H1 (cell line): ENCODE results near the gene LOXHD1. TPM values are rescaled to one million over a fixed set of nuclear protein-coding genes. Genes with fewer than 3 reads are reported as not detected.

Source experiments
- CTCF ChIA-PET: fragments of 300-600 bp; sonication (Branson Sonifier 250); formaldehyde crosslinking; loops from one replicate; lab custom pipeline; 2021; ENCODE audit not compliant: partially characterized antibody; lab: Charles Lee
- POLR2A ChIA-PET: fragments of 300-600 bp; sonication (Branson Sonifier 250); formaldehyde crosslinking; loops from one replicate; lab custom pipeline; 2021; ENCODE audit warnings: inconsistent platforms; ENCODE audit not compliant: partially characterized antibody; lab: Charles Lee
- DNase-seq, 2 experiments: peaks; one replicate each; pipeline versions ENCODE4 v3.0.0 to v3.0.0-alpha.2; 2010 to 2022; ENCODE audit warnings: low spot score in 2 of 2, low read depth in 1 of 2, mixed read lengths in 1 of 2
- FAIRE-seq: peaks from 2 replicates; lab custom pipeline; 2011; peaks lifted over from hg19 to GRCh38; lab: Jason Lieb, UNC
- H2AFZ ChIP-seq: 2 replicates; pipeline ENCODE4 v1.8.1; 2012; ENCODE audit warnings: low read length, inconsistent platforms
- H2AK5ac ChIP-seq: 2 replicates; pipeline ENCODE4 v1.6.1; 2013; ENCODE audit warnings: low read depth, low read length
- H2BK120ac ChIP-seq: replicated peaks from 2 replicates; pipeline ENCODE3; 2013; ENCODE audit warnings: low read depth, low read length, inconsistent platforms
- H2BK12ac ChIP-seq: 2 replicates; pipeline ENCODE4 v1.6.1; 2013; ENCODE audit warnings: low read depth, low read length
- H2BK15ac ChIP-seq: 2 replicates; pipeline ENCODE4 v1.6.1; 2013; ENCODE audit warnings: low read length
- H2BK20ac ChIP-seq: 2 replicates; pipeline ENCODE4 v1.6.1; 2013; ENCODE audit warnings: low read length
- H2BK5ac ChIP-seq: 2 replicates; pipeline ENCODE4 v1.6.1; 2013; ENCODE audit warnings: low read depth, low read length
- H3K14ac ChIP-seq: 2 replicates; pipeline ENCODE4 v1.6.1; 2013; ENCODE audit warnings: inconsistent platforms; ENCODE audit not compliant: insufficient read length
- H3K18ac ChIP-seq: 2 replicates; pipeline ENCODE4 v1.6.1; 2013; ENCODE audit warnings: low read length; ENCODE audit errors: extremely low read depth
- H3K23ac ChIP-seq: 2 replicates; pipeline ENCODE4 v1.6.1; 2013; ENCODE audit warnings: inconsistent platforms; ENCODE audit not compliant: insufficient read length
- H3K23me2 ChIP-seq: 2 replicates; pipeline ENCODE4 v1.6.1; 2013; ENCODE audit warnings: low read depth, low read length
- H3K27ac ChIP-seq: 2 replicates; pipeline ENCODE4 v1.6.1; 2011; ENCODE audit warnings: low read depth, low read length, inconsistent platforms
- H3K27me3 ChIP-seq, 4 experiments: replicated peaks in 1 of 4; 1 replicate in 1 of 4; 2 replicates in 3 of 4; pipeline versions ENCODE4 v1.6.1 to v1.8.1; 2011 to 2013; ENCODE audit warnings: low read length in 3 of 4, mild to moderate bottlenecking in 3 of 4, inconsistent platforms in 2 of 4, mixed read lengths in 2 of 4, moderate library complexity in 1 of 4; ENCODE audit not compliant: control insufficient read depth in 3 of 4, insufficient read depth in 3 of 4; ENCODE audit errors: extremely low read depth in 1 of 4
- H3K36me3 ChIP-seq, 4 experiments: 2 replicates each; pipeline versions ENCODE4 v1.6.1 to v1.8.1; 2011 to 2013; ENCODE audit warnings: mild to moderate bottlenecking in 4 of 4, low read length in 3 of 4, moderate library complexity in 2 of 4, control low read depth in 1 of 4, inconsistent platforms in 1 of 4; ENCODE audit not compliant: insufficient read depth in 4 of 4, control insufficient read depth in 2 of 4
- H3K4ac ChIP-seq: replicated peaks from 2 replicates; pipeline ENCODE3; 2013; ENCODE audit warnings: low read length, low read depth, mixed read lengths, inconsistent platforms; ENCODE audit not compliant: insufficient read length
- H3K4me1 ChIP-seq, 4 experiments: replicated peaks in 1 of 4; 1 replicate in 1 of 4; 2 replicates in 3 of 4; pipeline versions ENCODE4 v1.6.1 to v1.8.1; 2011 to 2013; ENCODE audit warnings: low read length in 3 of 4, inconsistent platforms in 2 of 4, mixed read lengths in 1 of 4; ENCODE audit not compliant: insufficient read depth in 4 of 4, control insufficient read depth in 3 of 4
- H3K4me2 ChIP-seq, 2 experiments: 2 replicates each; pipeline versions ENCODE4 v1.6.1 to v1.8.1; 2011 to 2013; ENCODE audit warnings: low read depth in 2 of 2, low read length in 2 of 2, control low read depth in 1 of 2, inconsistent platforms in 1 of 2, mild to moderate bottlenecking in 1 of 2; ENCODE audit not compliant: insufficient read depth in 1 of 2
- H3K4me3 ChIP-seq, 4 experiments: fragments of 200-600, 300-600 bp in 1 of 4; sonication (generic), shearing (Covaris generic), sonication (Bioruptor Twin) in 1 of 4; 2 replicates each; pipeline versions ENCODE4 v1.5.1 to v1.8.1; 2011 to 2016; ENCODE audit warnings: low read length in 4 of 4, low read depth in 3 of 4, control low read depth in 2 of 4, inconsistent platforms in 2 of 4, mild to moderate bottlenecking in 2 of 4, mixed read lengths in 1 of 4, moderate library complexity in 1 of 4; ENCODE audit not compliant: insufficient read depth in 2 of 4; ENCODE audit errors: extremely low read depth in 1 of 4
- H3K56ac ChIP-seq: replicated peaks from 2 replicates; pipeline ENCODE3; 2013; ENCODE audit warnings: low read depth, mild to moderate bottlenecking, mixed read lengths, low read length, inconsistent platforms; ENCODE audit not compliant: insufficient read length
- H3K79me1 ChIP-seq: 2 replicates; pipeline ENCODE4 v1.6.1; 2013; ENCODE audit warnings: low read depth, low read length, control low read depth
- H3K79me2 ChIP-seq, 2 experiments: 2 replicates each; pipeline versions ENCODE4 v1.6.1 to v1.8.1; 2012 to 2013; ENCODE audit warnings: low read length in 2 of 2, mild to moderate bottlenecking in 2 of 2, inconsistent platforms in 1 of 2; ENCODE audit not compliant: insufficient read depth in 2 of 2, control insufficient read depth in 1 of 2
- H3K9ac ChIP-seq, 4 experiments: replicated peaks in 1 of 4; 1 replicate in 1 of 4; 2 replicates in 3 of 4; pipeline versions ENCODE4 v1.6.1 to v1.8.1; 2011 to 2013; ENCODE audit warnings: low read depth in 3 of 4, low read length in 3 of 4, control low read depth in 2 of 4, mild to moderate bottlenecking in 2 of 4, moderate library complexity in 2 of 4, inconsistent platforms in 1 of 4; ENCODE audit errors: extremely low read depth in 1 of 4
- H3K9me3 ChIP-seq, 2 experiments: 2 replicates each; pipeline versions ENCODE4 v1.6.1 to v1.8.1; 2012 to 2013; ENCODE audit warnings: mild to moderate bottlenecking in 2 of 2, moderate library complexity in 2 of 2, control low read depth in 1 of 2, inconsistent platforms in 1 of 2, low read depth in 1 of 2, low read length in 1 of 2, mixed read lengths in 1 of 2; ENCODE audit not compliant: insufficient read depth in 2 of 2
- H4K20me1 ChIP-seq, 2 experiments: replicated peaks in 1 of 2; 2 replicates each; pipeline versions ENCODE3 to v1.8.1; 2011 to 2013; ENCODE audit warnings: inconsistent platforms in 2 of 2, low read length in 2 of 2, mild to moderate bottlenecking in 1 of 2; ENCODE audit not compliant: insufficient read depth in 2 of 2, control insufficient read depth in 1 of 2
- H4K5ac ChIP-seq: 2 replicates; pipeline ENCODE4 v1.6.1; 2013; ENCODE audit warnings: low read length, low read depth, mixed read lengths, inconsistent platforms; ENCODE audit not compliant: insufficient read length
- H4K8ac ChIP-seq: 2 replicates; pipeline ENCODE4 v1.8.0; 2013; ENCODE audit warnings: mild to moderate bottlenecking, moderate library complexity, low read length, inconsistent platforms; ENCODE audit not compliant: insufficient read depth; ENCODE audit errors: extremely low read depth
- H4K91ac ChIP-seq: replicated peaks from 2 replicates; pipeline ENCODE3; 2013; ENCODE audit warnings: low read length, mixed read lengths, inconsistent platforms; ENCODE audit not compliant: insufficient read length
- BRCA1 ChIP-seq: IDR thresholded peaks from 2 replicates; pipeline ENCODE4 v1.6.1; 2012; ENCODE audit warnings: low read depth, low read length, improper control_type of control experiment
- CTBP2 ChIP-seq: IDR thresholded peaks from 2 replicates; pipeline ENCODE4 v1.7.0; 2011; ENCODE audit warnings: borderline replicate concordance, mild to moderate bottlenecking, moderate library complexity, mixed read lengths, low read length; ENCODE audit not compliant: insufficient read depth, insufficient read length
- EGR1 ChIP-seq: IDR thresholded peaks from 2 replicates; pipeline ENCODE4 v1.6.1; 2011; ENCODE audit warnings: low read depth, low read length, borderline replicate concordance
- JUND ChIP-seq: IDR thresholded peaks from 2 replicates; pipeline ENCODE4 v1.6.1; 2011; ENCODE audit warnings: mild to moderate bottlenecking, improper control_type of control experiment, low read length
- MAFK ChIP-seq: IDR thresholded peaks from 2 replicates; pipeline ENCODE4 v1.6.1; 2012; ENCODE audit warnings: low read depth, mild to moderate bottlenecking, improper control_type of control experiment, low read length
- MAX ChIP-seq: IDR thresholded peaks from 2 replicates; pipeline ENCODE4 v1.6.1; 2012; ENCODE audit warnings: inconsistent platforms
- NANOG ChIP-seq: IDR thresholded peaks from 2 replicates; pipeline ENCODE4 v1.6.1; 2011; ENCODE audit warnings: low read length, low read depth, mild to moderate bottlenecking, inconsistent platforms; ENCODE audit not compliant: insufficient read depth, poor library complexity, severe bottlenecking
- POU5F1 ChIP-seq: IDR thresholded peaks from 2 replicates; pipeline ENCODE4 v1.6.1; 2011; ENCODE audit warnings: low read depth, mild to moderate bottlenecking, low read length, moderate library complexity
- SIN3A ChIP-seq, 2 experiments: IDR thresholded peaks in 1 of 2; conservative IDR thresholded peaks in 1 of 2; 2 replicates each; pipeline ENCODE4 v1.6.1; 2011 to 2012; ENCODE audit warnings: low read length in 2 of 2, improper control_type of control experiment in 1 of 2, low read depth in 1 of 2, mild to moderate bottlenecking in 1 of 2
- SP2 ChIP-seq: IDR thresholded peaks from 2 replicates; pipeline ENCODE4 v1.6.1; 2012; ENCODE audit warnings: mild to moderate bottlenecking, low read length, inconsistent platforms
- TBP ChIP-seq: IDR thresholded peaks from 2 replicates; pipeline ENCODE4 v1.6.1; 2011; ENCODE audit warnings: low read depth, low read length, improper control_type of control experiment
- ZNF274 ChIP-seq: IDR thresholded peaks from 2 replicates; pipeline ENCODE4 v1.7.0; 2012; ENCODE audit warnings: low read length, borderline replicate concordance; ENCODE audit errors: extremely low read depth
- WGBS, 2 experiments: shearing (Covaris generic) in 1 of 2; methylation state at CpG; one replicate each; pipeline versions ENCODE4 v1.1.6 to v1.1.7; 2013 to 2015; ENCODE audit warnings: low lambda C conversion rate in 2 of 2, mixed read lengths in 2 of 2, inconsistent platforms in 1 of 2, low coverage in 1 of 2, missing lambda C conversion rate in 1 of 2; ENCODE audit not compliant: insufficient replicate concordance in 2 of 2, insufficient coverage in 1 of 2, insufficient read length in 1 of 2; ENCODE audit errors: extremely low coverage in 1 of 2, missing lambda C conversion rate in 1 of 2; 5-methylcytosine and 5-hydroxymethylcytosine counted together
- polyA plus RNA-seq, 7 experiments: library from polyadenylated mRNA; depleted of rRNA in 3 of 7; stranded (reverse) in 5 of 7; unstranded in 2 of 7; fragments of >200 nt in 5 of 7; fragments of 200-250 nt in 2 of 7; gene quantifications; 1 replicate in 5 of 7; 2 replicates in 1 of 7; 4 replicates in 1 of 7; pipeline versions ENCODE4 v1.2.1 to v1.2.3, GENCODE V29; 2011 to 2013; ENCODE audit warnings: missing spikeins in 2 of 7, mixed read lengths in 2 of 7
- total RNA-seq: library from RNA; stranded (reverse); fragmentation: NEBNext Ultra II Directional; extraction: Animal tissue kit (Norgen Biotek cat#: 25700); gene quantifications from 2 replicates; pipeline ENCODE4 v1.2.1, GENCODE V29; 2021
- TF ChIP-seq, protein P1 (sequence below): IDR thresholded peaks from 2 replicates; pipeline ENCODE4 v1.6.1; 2011; ENCODE audit warnings: low read length, improper control_type of control experiment

The LOXHD1 gene
- total and polyA plus RNA-seq, 2 of the 8 experiments (the other 6 are each of a cell fraction or from before 2014, with no cell fraction given), result 0.02 TPM; not detected in 1

DNA sequence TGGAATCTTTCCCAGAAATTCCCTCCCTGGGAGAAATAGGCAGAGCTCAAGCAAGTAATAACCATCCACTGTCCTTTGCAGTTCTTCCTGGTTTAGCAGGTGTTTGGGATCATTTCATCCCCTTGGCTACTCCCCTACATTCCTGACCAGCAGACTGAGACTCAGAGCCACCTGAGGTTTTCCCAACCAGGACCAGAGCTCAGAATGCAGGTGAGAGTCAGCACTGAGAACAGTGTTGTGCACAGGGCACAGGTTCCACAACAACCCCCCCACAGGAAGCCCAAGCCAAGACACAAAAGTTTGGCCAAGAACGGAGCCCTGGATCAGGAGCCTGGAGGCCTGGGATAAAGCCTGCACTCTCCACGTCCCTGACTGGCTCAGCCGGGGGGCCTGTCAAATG, 21.0 kb upstream of the LOXHD1 start:
- WGBS, 2 experiments, result 83% methylated on average over 3 of the region's 3 CpGs; no CpG with 5 or more reads in 1 of the 2 experiments
- no peaks in the 10 kb centered on the region for H4K20me1 ChIP-seq
- H4K91ac ChIP-seq, result no peak overlapping the region
- no peak overlapping the region for H4K8ac ChIP-seq
- no peak overlapping the region for H3K14ac ChIP-seq
- H3K4ac ChIP-seq, result no peak overlapping the region
- FAIRE-seq (no peak), DNase-seq (no peak)
- H3K27ac ChIP-seq, result no peak overlapping the region
- no peak overlapping the region for H3K9ac ChIP-seq
- ChIA-PET CTCF (interaction anchor here (0.6 to 5.7 kb wide), 9 partner anchors 10 to 272 kb away, joined by 3 to 38 read pairs (median 4); no protein-coding TSS in a partner anchor), POLR2A (no interaction called here)
- H2AK5ac ChIP-seq, result no peak overlapping the region
- no peaks in the 10 kb centered on the region for H3K23me2 ChIP-seq
- no peak overlapping the region for H2BK20ac ChIP-seq
- H3K18ac ChIP-seq, result no peak overlapping the region
- no peak overlapping the region for H3K23ac ChIP-seq
- no peak overlapping the region for H4K5ac ChIP-seq
- no peak overlapping the region for H2BK120ac ChIP-seq
- H3K56ac ChIP-seq, result no peak overlapping the region
- H3K4me2 ChIP-seq, result no peak overlapping the region
- no peaks in the 10 kb centered on the region for H3K79me2 ChIP-seq
- H3K4me3 ChIP-seq, result no peak overlapping the region
- no peaks in the 10 kb centered on the region for H3K27me3 ChIP-seq
- peaks cover 0 to 6% (median 2%) of the 10 kb centered on the region in 4 experiments; a peak in 4 of 7 replicates for H3K4me1 ChIP-seq
- H2BK5ac ChIP-seq, result no peak overlapping the region
- H2AFZ ChIP-seq, result no peak overlapping the region
- H2BK12ac ChIP-seq, result no peak overlapping the region
- H3K36me3 ChIP-seq, result no peaks in the 10 kb centered on the region
- no peaks in the 10 kb centered on the region for H3K79me1 ChIP-seq
- H2BK15ac ChIP-seq, result no peak overlapping the region
- H3K9me3 ChIP-seq, result no peaks in the 10 kb centered on the region
- TF ChIP-seq CTBP2, result no peak
- TF ChIP-seq NANOG, result no peak
- TF ChIP-seq BRCA1, result no peak
- no peak for TF ChIP-seq SP2
- no peak for TF ChIP-seq JUND
- no peak for TF ChIP-seq MAFK
- TF ChIP-seq SIN3A (conservative IDR thresholded peaks at IDR 0.05 in 1 of 2, IDR thresholded peaks at IDR 0.05 in 1 of 2; ENCODE audit: low read depth in 1 of 2, low read length in 2 of 2), result no peak
- TF ChIP-seq, protein P1, sequence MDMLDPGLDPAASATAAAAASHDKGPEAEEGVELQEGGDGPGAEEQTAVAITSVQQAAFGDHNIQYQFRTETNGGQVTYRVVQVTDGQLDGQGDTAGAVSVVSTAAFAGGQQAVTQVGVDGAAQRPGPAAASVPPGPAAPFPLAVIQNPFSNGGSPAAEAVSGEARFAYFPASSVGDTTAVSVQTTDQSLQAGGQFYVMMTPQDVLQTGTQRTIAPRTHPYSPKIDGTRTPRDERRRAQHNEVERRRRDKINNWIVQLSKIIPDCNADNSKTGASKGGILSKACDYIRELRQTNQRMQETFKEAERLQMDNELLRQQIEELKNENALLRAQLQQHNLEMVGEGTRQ, result no peak
- TF ChIP-seq MAX, result no peak
- no peak for TF ChIP-seq TBP
- TF ChIP-seq POU5F1, result no peak
- TF ChIP-seq EGR1, result no peak
- no peak for TF ChIP-seq ZNF274
